ENCODE data around the gene TWF2.

- TF ChIP-seq EZH2phosphoT487 (conservative IDR thresholded peaks at IDR 0.05; ENCODE audit: low read length): no peak
- no peak for TF ChIP-seq CTCF (IDR thresholded peaks at IDR 0.05; ENCODE audit: insufficient read depth, low read length, poor library complexity, severe bottlenecking)
Observed at GRCh38 chr3:52286777-52287110, 47.8 kb upstream of the TWF2 start.
